ENCODE results near the gene MOGAT2. TPM values are rescaled to one million over a fixed set of nuclear protein-coding genes. Genes with fewer than 3 reads are reported as not detected.

MOGAT2 gene
- total and polyA plus RNA-seq, 2 of the 4 experiments (the other 2 are of a cell fraction): not detected

DNA sequence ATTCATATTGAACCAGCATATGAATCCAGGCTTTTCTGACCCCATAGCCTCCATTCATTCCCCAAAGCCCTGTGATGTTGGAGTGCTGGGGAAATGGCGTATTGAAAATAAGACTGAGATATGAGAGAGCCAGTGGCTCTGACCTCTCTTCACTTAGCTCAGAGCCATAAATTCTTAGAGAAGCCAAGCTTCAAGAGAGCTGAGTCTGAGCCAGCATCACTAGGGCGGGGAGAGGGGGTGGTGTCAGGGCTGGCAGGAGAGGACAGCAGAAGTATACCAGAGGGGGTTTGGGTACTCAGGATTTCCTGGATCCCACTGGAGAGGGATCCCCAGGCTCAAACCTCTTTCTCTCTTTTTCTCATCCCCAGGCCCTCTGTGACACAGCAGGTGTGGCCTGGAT, 16.7 kb upstream of the MOGAT2 start:
- CTCF ChIA-PET: no interaction called here
- WGBS, 2 experiments (ENCODE audit: extremely low coverage in 2 of 2, insufficient read length in 1 of 2): no CpG with 5 or more reads among the region's 2 CpGs
- H3K9me1 ChIP-seq (ENCODE audit: insufficient read depth, low read length): 0 out of 2 replicates have a peak, but pooled peaks cover 2% of the 10 kb centered on the region

More for the DNA sequence above, 16.7 kb upstream of the MOGAT2 start:
- Histone ChIP-seq H3K56ac (ENCODE audit: extremely low read depth, insufficient read depth, low read length) (no peak overlapping the region), H3K4ac (ENCODE audit: low read depth, low read length) (no peak overlapping the region), H2AK9ac (replicated peaks; ENCODE audit: low read depth, low read length, poor library complexity) (no peak overlapping the region), H3K9ac (ENCODE audit: low read depth, low read length) (no peak overlapping the region), H3K18ac (ENCODE audit: low read depth, low read length) (no peak overlapping the region), H4K20me1 (ENCODE audit: insufficient read depth, low read length) (no peaks in the 10 kb centered on the region), H3K27ac (ENCODE audit: insufficient read depth, low read length) (no peak overlapping the region), H3K36me3 (ENCODE audit: control insufficient read depth, insufficient read depth, low read length) (no peaks in the 10 kb centered on the region), H3K23ac (ENCODE audit: low read depth, low read length) (no peak overlapping the region), H4K8ac (ENCODE audit: low read depth in 2 of 2, low read length in 2 of 2) (no peak overlapping the region), H3K9me3 (ENCODE audit: control insufficient read depth, insufficient read depth, low read length) (no peaks in the 10 kb centered on the region), H4K91ac (ENCODE audit: insufficient read depth, low read depth, low read length) (no peak overlapping the region), H3K4me2 (ENCODE audit: low read depth, low read length) (no peak overlapping the region), H2AK5ac (ENCODE audit: low read depth, low read length) (no peak overlapping the region), H3K27me3 (ENCODE audit: control insufficient read depth, insufficient read depth, low read length) (peaks cover 20% of the 10 kb centered on the region), H3K79me1 (ENCODE audit: low read depth in 1 of 2, low read length in 2 of 2) (no peaks in the 10 kb centered on the region), H2BK5ac (ENCODE audit: low read depth, low read length, poor library complexity, severe bottlenecking) (no peak overlapping the region), H3K4me3 (ENCODE audit: insufficient read depth, low read depth, low read length) (no peak overlapping the region), H2BK120ac (ENCODE audit: low read depth, low read length) (no peak overlapping the region), H3K14ac (replicated peaks; ENCODE audit: low read depth, low read length) (no peak overlapping the region), H4K5ac (ENCODE audit: low read depth, low read length) (no peak overlapping the region), H3K4me1 (ENCODE audit: control insufficient read depth, insufficient read depth, low read length) (no peaks in the 10 kb centered on the region), H2BK15ac (ENCODE audit: low read depth, low read length) (no peak overlapping the region), H2BK20ac (ENCODE audit: low read depth, low read length) (no peak overlapping the region), H2AFZ (replicated peaks; ENCODE audit: low read length, poor library complexity) (no peak overlapping the region)
- no TSS peak for BruUV-seq (replicated peaks)
- no peak for ATAC-seq (ENCODE audit: low read depth)
- dilution Hi-C loops (cut with HindIII; ENCODE audit: low sequenced_read_pairs, unreplicated experiment): no loop called here
- POLR2A ChIA-PET (ENCODE audit: unreplicated experiment): no interaction called here
- TF ChIP-seq SMC3 (IDR thresholded peaks at IDR 0.05; ENCODE audit: low read depth, low read length) (no peak), FOS (IDR thresholded peaks at IDR 0.05; ENCODE audit: low read depth, low read length) (no peak), CEBPB (IDR thresholded peaks at IDR 0.05; ENCODE audit: low read depth, low read length) (no peak)
- in situ Hi-C loops (cut with MboI; ENCODE audit: low sequenced_read_pairs): no loop called here
- no peak for DNase-seq
- intact Hi-C loops (cut with micrococcal nuclease): no loop called here
